KBM-7 (cell line): ENCODE results near the gene KCNAB2.
"Not testable (repeated sequence)": the region's sequence is repeated elsewhere in the genome, so short reads cannot be mapped to it uniquely, and the experiment has no call there.

ENCODE experiments used
- DNase-seq: peaks from one replicate; pipeline ENCODE4 v3.0.0-alpha.2; 2015
- in situ Hi-C: fragments of 300-500 bp; cut with MboI; formaldehyde crosslinking; loops from 2 replicates; pipeline ENCODE4 v1.14.3; 2020; ENCODE audit warnings: low sequenced_read_pairs, low pct_unique_long_range_greater_than_20kb, mixed read lengths

Gene KCNAB2

DNA sequence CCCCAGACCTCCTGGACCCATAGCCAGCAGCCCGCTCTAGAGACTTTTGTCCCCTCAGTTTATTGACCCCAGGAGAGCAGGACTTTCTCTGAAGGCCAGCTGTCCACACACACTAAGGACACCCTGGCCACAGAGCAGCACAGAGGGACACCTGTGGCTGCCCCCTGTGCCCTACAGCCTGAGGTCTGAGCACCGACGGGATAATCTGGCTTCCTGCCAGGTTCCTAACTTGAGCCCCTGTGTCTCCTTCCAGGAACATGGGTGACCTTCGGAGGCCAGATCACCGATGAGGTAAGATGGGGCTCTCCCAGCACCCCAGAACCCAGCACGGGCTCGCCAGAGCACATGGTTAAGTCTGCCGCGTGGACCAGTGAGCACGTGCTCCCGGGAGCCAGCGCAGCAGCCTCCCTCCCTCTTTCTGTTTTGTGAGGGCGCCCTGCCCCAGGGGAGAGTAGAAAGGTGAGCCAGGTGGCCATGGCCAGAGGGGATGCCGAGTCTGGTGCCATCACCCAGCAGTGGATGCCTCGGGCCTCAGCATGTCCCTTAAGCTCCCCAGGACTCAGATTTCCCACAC, 27.9 kb downstream of the KCNAB2 start:
- in situ Hi-C loops = no loop called here
- DNase-seq = no peak

DNA sequence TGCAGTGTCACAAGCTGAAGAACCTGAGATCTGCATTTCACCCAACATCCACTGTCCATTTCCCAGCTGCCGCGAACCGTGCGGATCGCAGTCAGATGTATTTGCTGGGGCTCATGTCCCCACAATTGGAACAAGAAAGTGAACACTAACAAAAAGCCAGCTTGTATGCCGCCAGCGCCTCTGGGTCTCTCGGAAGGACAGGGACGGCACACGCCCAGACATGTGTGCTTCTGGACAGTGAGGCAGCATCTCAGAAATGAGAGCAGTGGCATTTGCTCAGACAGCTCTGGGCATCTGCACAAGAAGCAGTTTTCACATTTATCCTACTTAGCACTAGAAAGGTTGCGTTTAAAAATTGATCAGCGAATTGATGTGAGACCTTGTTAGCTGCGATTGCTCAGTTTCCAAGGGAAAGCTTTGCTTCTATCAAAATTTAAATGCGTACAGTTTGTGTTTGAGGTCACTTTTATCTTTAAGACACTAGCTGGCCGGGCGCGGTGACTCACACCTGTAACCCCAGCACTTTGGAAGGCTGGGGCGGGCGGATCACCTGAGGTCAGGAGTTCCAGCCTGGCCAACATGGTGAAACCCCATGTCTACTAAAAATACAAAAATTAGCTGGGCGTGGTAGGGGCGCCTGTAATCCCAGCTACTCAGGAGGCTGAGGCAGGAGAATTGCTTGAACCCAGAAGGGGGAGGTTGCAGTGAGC, 28.7 kb downstream of the KCNAB2 start:
- DNase-seq = no peak
- in situ Hi-C loops = no loop called here

DNA sequence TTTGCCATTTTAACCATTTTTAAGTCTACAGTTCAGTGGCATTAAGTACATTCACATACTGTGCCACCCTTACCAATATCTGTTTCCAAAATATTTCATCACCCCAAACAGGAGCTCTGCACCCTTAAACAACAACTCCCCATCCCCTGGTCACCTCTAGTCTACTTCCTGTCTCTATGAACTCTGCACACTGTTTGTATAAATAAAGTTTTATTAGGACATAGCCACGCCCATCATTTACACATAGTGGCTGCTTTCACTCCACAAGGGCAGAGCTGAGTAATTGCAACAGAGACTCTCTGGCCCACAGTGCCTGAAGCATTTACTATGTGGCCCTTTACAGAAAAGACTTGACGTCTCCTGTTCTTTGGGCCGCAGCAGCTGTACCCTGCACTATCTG, 30.1 kb downstream of the KCNAB2 start:
- DNase-seq = peak; percentile 27
- in situ Hi-C loops = no loop called here

DNA sequence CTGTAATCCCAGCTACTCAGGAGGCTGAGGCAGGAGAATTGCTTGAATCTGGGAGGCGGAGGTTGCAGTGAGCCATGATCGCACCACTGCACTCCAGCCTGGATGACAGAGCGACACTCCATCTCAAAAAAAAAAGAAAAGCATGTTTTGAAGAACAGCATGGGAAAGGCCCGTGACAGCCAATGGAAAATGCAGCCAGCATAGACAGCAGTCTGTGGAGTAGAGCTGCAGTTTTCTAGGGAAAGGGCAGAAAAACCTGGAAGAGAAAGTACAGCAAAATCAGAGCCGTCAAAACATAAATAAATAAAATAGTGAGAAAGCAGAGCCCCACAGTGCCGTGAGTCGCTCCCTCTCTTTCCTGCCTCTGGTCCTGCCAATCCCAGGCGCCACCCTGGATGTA, 31.4 kb downstream of the KCNAB2 start:
- DNase-seq, in situ Hi-C loops: not testable (repeated sequence)

DNA sequence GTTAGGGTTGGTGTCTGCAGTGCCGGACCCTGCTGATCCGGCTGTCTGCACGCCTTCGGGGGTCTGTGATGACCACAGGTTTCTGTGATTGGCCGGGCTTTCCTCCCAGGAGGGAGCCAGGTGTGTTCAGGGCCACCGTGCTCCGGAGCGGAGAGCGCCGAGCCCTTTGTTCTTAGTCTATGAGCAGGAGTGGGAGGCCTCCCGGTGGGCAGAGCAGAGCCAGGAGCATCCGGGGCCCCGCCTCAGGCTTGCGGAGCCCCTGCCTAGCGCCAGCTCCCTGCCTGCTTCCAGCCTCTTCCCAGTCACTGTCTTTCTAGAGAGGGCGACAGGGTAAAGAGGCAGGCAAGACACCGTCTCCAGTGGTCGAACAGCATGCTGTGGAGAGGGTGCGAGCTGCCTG, 31.8 kb downstream of the KCNAB2 start:
- no peak for DNase-seq
- in situ Hi-C loops = no loop called here

DNA sequence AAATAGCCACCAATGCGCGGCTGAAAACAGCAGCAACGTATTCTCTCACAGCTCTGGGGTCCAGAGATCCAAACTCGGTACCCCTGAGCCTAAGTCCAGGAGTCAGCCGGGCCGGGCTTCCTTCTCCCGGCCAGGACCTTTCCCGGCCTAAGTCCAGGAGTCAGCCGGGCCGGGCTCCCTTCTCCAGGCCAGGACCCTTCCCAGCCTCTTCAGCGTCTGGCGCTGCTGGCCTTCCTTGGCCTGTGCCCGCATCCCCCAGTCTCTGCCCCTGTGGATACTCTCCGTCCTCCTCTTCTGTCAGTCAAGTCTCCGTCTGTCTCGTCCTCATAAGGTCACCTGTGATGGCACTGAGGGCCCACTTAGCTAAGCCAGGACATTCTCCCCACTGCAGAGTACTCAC, 32.2 kb downstream of the KCNAB2 start:
- DNase-seq = no peak
- in situ Hi-C loops = no loop called here

DNA sequence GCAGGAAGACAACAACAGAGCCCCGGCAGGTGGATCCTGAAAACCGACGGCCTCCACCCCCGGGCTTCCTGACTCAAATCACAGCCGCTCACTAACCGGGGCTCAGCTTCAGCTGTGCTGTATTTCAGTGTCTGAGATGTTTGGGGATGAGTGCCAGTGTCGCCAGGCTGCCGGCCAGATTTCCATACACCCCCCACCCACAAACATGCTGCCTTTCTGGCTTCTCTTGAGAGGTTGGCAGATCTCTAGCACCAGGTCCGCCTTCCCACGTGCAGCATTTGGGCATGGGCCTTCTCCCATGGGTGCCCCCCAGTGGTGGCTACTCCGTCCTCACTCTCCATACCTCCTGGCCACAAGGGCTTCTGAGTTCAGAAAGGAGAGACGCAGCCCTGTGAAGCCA, 34.8 kb downstream of the KCNAB2 start:
- DNase-seq = no peak
- in situ Hi-C loops = no loop called here

DNA sequence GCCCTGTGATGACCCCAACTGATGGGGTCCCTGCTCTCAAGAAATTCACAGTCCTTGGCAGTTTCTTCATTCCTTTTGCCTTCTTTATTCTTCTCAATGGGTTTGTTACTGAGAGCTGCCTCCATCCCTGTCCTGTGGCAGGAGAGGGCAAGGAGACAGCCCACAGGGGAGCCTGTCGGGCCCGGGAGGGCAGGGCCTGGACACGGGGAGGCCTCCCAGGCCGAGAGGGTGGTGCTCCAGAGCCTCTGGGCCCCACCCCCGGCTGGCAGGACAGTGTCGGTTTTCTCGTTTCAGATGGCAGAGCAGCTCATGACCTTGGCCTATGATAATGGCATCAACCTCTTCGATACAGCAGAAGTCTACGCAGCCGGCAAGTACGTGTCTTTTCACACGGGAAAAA, 36.2 kb downstream of the KCNAB2 start:
- in situ Hi-C loops = no loop called here
- DNase-seq = no peak

DNA sequence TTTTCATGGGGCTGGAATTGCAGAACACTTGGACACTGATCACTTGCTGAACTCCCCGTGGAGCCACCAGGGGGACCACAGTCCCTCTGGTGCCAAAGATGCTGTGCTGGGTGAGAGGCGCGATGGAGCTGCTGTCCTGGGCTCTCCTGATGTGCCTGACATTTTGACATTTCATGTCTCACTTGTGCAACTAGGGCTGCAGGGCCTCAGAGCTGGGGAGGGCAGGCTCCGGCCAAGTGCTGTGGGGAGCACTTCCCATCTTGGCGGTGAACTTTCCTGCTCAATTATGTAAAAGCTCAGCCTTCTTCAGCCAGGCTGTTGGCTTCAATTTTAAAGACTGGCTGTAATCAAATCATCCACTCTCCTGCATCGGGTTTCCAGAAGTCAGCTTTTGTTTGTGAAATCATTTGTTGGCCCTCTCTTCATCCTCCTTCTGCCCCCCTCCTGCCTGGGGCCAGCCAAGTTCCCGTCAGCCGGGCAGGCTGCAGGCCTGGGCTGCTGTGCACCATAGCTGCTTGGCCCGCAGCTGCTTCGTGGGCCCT, 36.8 kb downstream of the KCNAB2 start:
- in situ Hi-C loops = no loop called here

DNA sequence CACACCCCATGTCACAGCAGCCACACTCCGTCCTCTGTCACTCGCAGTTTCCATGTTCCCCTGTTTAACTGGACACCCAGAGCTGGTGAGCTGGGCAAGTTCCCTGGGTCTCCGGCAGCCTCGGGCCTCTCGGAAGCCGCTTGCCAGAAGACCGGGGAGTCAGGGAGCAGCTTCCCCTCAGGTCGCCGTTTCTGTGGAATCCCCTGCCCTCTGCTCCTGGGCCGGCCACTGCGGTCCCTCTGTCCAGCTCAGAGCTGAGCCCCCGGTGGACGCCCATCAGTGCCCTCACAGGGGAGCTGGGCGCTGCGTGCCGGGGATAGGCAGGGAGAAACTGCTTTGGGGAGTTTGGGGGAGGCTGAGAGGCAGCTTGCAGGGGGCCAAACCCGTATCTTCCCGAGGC, 37.7 kb downstream of the KCNAB2 start:
- in situ Hi-C loops = no loop called here
- DNase-seq = no peak

More for the DNA sequence above, 36.8 kb downstream of the KCNAB2 start:
- no peak for DNase-seq

DNA sequence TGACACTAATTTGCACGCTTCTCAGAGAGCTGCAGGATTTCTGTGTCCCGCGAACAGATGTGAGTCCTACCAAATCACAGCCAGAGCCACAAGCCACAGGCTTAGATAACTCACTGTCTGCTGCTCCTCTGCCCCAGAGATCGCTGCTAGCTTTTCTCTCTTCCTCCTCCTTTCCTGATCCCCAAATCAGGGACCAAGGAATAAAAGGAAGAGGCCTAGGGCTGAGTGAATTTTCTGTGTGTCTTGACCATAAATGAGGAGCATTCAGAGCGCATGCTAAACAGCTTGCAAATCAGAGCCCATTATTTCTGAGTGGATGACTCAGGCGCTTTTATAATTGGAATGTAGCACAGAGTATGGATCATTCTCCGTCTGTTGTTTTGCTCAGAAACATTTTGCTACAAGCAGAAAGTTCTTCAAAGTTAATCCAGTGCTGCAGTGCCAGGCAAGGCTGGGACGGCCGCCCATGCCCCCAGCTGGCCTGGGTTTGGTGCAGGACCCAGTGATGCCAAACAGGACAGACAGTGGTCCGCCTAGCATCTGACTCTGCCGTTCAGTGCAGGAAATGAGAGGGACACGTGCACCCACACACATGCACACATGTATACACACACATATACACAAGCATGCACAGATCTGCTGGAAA, 38.2 kb downstream of the KCNAB2 start:
- no peak for DNase-seq
- in situ Hi-C loops = no loop called here

DNA sequence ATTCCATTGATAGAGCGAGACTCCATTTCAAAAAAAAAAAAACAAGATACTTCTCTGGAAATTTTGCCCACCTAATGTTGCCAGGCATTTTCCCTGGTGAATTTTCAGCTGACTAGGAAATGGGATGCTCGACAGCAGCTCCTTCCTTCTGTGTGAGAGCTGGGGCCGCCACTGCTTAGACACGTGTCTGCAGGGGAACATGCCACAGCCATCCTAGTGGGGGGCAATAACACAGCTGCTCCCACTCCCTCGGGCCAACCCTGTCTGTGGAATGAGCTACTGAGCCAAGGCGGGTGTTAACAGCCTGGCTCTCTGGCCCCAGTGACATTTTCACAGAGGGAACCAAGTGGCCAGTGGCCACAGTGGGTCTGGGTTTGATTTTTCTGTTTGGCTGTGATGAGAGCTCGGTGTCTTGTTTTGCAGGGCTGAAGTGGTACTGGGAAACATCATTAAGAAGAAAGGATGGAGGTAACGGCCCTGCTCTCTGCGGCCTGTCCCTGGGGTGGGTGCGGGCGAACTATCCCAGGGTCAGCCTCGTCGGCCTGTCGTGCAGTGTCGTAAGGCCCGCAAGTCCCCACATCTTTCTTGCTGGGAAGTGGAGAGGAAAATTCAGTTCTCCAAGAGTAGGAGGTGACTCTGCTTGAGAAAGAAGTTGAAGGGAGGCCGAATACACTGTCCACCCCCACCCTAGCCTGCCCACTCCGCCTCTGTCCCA, 39.2 kb downstream of the KCNAB2 start:
- in situ Hi-C loops = no loop called here
- no peak for DNase-seq

DNA sequence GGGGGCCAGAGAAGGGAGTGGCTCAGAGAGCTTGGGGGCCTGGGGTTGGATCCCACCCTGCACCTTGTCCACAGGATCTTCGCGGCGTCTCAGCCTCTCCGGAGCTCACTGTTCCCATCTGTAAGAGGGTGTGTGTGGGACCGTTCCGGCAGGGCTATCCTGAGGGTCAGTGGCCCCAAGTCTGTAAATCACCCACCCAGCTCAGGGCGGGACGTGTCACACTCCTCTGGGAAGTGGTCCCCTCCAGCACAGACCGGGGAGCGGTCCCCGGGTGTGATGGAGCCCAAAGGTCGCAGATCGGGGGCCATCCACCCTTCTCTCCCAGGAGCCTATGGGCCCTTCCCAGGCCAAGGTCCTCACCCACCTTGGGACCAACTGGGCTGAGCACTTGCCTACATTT, 40.0 kb downstream of the KCNAB2 start:
- DNase-seq = no peak
- in situ Hi-C loops = no loop called here

DNA sequence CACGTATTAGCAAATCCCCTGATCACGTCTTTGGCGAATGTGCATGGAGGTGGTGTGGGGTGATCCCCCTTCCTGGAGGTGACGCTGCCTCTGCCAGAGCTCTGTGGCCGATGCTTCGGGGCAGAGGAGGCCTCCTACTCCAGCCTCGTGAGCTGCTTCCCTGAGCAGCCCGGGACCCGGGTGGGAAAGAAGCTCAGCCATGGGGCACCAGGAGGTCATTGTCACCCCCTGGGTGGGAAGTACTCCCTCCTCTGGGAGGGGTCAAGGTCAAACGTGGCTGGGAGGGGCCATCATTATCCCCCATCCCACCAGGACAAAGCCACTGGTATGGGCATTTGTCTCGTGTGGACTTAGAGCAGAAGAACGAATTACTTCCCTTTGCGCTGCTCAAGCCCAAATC, 40.7 kb downstream of the KCNAB2 start:
- in situ Hi-C loops = no loop called here
- DNase-seq = no peak

DNA sequence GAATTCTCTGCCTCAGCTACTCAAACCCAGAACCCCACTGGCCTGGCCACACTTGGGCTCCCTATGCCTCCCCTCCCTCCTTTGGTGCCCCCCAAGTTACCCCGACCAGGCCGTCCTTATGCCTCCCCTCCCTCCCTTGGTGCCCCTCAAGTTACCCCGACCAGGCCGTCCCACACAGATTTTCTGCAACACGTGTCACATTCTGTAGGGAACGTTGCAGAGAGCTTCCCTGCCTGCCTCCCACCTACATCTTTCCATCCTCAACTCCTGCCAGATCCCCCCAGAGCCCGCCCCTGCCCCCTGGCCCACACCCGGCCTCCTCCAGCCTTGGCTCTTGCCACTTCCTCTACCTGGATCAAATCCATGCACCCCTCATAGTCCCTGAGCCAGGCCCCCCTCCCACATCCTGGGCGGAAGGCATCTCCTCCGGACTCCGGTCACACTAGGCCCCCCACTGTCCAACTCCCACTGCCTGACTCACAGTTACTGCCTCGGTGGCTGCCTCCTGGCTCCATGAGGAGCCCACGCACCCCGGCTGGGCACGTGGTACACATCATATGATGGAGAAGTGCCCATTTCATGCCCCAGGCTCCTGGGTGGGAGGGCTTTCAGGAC, 41.2 kb downstream of the KCNAB2 start:
- no peak for DNase-seq
- in situ Hi-C loops = no loop called here

DNA sequence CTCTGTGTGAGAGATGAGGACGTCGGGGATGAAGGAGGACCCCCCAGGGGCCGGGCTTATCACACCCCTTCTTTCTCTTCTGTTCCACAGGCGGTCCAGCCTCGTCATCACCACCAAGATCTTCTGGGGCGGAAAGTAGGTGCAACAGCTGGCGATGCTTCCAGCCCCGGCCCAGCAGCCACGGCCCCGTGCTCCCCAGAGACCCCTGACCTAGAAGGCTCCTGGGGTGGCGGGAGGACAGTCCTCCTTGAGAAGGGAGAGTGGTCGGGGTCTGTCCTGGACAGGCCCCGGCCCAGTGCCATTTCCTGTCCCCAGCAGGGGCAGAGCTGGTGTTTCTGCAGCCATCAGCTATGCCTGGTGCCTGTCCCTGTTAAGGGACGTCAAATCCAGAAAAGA, 41.7 kb downstream of the KCNAB2 start:
- in situ Hi-C loops = no loop called here
- DNase-seq = no peak

DNA sequence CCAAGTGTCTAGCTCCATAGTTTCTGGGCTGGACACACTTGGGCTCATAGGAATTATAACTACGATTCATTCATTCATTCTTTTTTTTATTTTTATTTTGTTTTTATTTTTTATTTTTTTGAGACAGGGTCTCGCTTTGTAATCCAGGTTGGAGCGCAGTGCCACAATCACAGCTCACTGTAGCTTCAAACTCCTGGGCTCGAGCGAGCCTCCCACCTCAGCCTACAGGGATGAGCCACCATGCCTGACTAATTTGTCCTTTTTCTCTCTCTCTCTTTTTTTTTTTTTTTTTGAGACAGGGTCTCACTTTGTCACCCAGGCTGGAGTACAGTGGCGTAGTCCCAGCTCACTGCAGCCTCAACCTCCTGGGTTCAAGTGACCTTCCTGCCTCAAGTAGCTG, 42.3 kb downstream of the KCNAB2 start:
- in situ Hi-C loops = no loop called here

DNA sequence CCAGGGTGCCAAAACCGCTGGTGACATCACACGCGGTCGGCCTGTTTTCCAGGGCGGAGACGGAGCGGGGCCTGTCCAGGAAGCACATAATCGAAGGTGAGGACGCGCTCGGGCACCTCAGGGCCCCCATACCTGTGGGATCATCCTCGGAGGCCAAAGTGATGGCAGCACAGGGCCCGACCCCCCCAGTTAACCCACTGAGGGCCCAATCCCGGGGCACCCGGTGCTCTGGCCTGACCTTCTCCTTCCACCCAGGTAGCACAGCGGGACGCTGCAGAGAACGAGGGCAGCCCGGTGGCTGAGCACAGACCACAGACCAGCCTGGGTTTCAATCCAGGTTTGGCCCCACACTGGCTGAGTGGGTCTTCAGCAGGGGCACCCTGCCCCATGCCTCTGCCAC, 43.3 kb downstream of the KCNAB2 start:
- in situ Hi-C loops = no loop called here
- no peak for DNase-seq

More for the DNA sequence above, 42.3 kb downstream of the KCNAB2 start:
- DNase-seq = no peak

DNA sequence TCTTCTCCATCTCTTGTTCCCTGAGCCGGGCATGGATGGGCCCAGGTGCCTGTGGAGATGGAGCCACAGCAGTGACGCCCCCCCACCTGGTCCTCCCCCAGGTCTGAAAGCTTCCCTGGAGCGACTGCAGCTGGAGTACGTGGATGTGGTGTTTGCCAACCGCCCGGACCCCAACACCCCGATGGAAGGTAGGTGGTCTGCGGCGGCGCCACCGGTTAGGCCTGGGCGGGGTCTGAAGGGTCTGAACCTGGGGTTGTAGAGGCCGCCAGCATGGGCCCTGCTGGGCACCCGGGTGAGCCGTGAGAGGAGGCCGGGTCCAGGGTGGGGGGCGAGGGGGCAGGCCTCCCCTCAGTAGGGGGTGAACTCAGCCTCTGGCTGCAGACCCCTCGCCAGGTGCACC, 44.6 kb downstream of the KCNAB2 start:
- in situ Hi-C loops = no loop called here

More for the DNA sequence above, 44.6 kb downstream of the KCNAB2 start:
- no peak for DNase-seq
